Tibial nerve (tissue), 3 donors: ENCODE results near the gene MATN1.

Experiments used
- CTCF ChIP-seq, 5 experiments: fragments of 200-600 bp in 3 of 5; fragments of 450-650 bp in 2 of 5; sonication (generic) in 3 of 5; IDR thresholded peaks; one replicate each; pipeline ENCODE4 v1.5.1; 2016 to 2019; ENCODE audit warnings: antibody characterized with exemption in 5 of 5, mild to moderate bottlenecking in 3 of 5, moderate library complexity in 2 of 5
- POLR2A ChIP-seq, 2 donors: fragments of 450-650 bp; IDR thresholded peaks; one replicate each; pipeline ENCODE4 v1.6.1; 2017; ENCODE audit warnings: antibody characterized with exemption in 2 of 2, mild to moderate bottlenecking in 2 of 2, moderate library complexity in 2 of 2

- no peak for TF ChIP-seq CTCF (IDR thresholded peaks at IDR 0.05)
- TF ChIP-seq POLR2A (IDR thresholded peaks at IDR 0.05), result no peak
Measured at GRCh38 chr1:30666756-30667273, 56.6 kb downstream of the MATN1 start.
